ENCODE results near the gene ADCK1. TPM values are rescaled to one million over a fixed set of nuclear protein-coding genes. Genes with fewer than 3 reads are reported as not detected.
A peak's percentile ranks its signal among the peaks of the same experiment; 100 is the strongest.
"Not testable (repeated sequence)": the region's sequence is repeated elsewhere in the genome, so short reads cannot be mapped to it uniquely, and the experiment has no call there.

The ADCK1 gene
- total RNA-seq, 2 experiments from 2014 or later = 2.2 to 2.8 TPM

- H3K9me3 Mint-ChIP-seq = no peaks in the 10 kb centered on the region
- CTCF ChIA-PET = no interaction called here
- H3K36me3 Mint-ChIP-seq (ENCODE audit: low read depth) = no peaks in the 10 kb centered on the region
- peaks cover 7% of the 10 kb centered on the region for H3K27me3 Mint-ChIP-seq
- H3K27ac Mint-ChIP-seq = no peak overlapping the region
- POLR2A ChIA-PET = no interaction called here
- H3K4me1 Mint-ChIP-seq = no peaks in the 10 kb centered on the region
- no peak for DNase-seq
- H3K4me3 Mint-ChIP-seq = no peak overlapping the region
Measured at GRCh38 chr14:77790566-77791224, 9.2 kb upstream of the ADCK1 start.

GRCh38 chr14:77791225-77791600, 8.7 kb upstream of the ADCK1 start:
- CTCF ChIA-PET = no interaction called here
- Mint-ChIP-seq H3K9me3 (no peaks in the 10 kb centered on the region), H3K27me3 (peaks cover 7% of the 10 kb centered on the region)

GRCh38 chr14:77793255-77793654, 6.7 kb upstream of the ADCK1 start:
- H3K4me3 Mint-ChIP-seq; DNase-seq; H3K4me1 Mint-ChIP-seq; POLR2A ChIA-PET; H3K9me3 Mint-ChIP-seq; H3K27me3 Mint-ChIP-seq; CTCF ChIA-PET; H3K27ac Mint-ChIP-seq; H3K36me3 Mint-ChIP-seq (ENCODE audit: low read depth): not testable (repeated sequence)

More at GRCh38 chr14:77791225-77791600, 8.7 kb upstream of the ADCK1 start:
- Mint-ChIP-seq H3K27ac (no peak overlapping the region), H3K4me3 (no peak overlapping the region), H3K36me3 (ENCODE audit: low read depth) (no peaks in the 10 kb centered on the region), H3K4me1 (no peaks in the 10 kb centered on the region)
- POLR2A ChIA-PET = no interaction called here
- DNase-seq = no peak

GRCh38 chr14:77794357-77794756, 5.6 kb upstream of the ADCK1 start:
- Mint-ChIP-seq H3K27me3 (peaks cover 9% of the 10 kb centered on the region), H3K4me3 (no peak overlapping the region), H3K27ac (no peak overlapping the region), H3K36me3 (ENCODE audit: low read depth) (no peaks in the 10 kb centered on the region), H3K4me1 (no peaks in the 10 kb centered on the region), H3K9me3 (no peaks in the 10 kb centered on the region)
- ChIA-PET CTCF (no interaction called here), POLR2A (no interaction called here)
- DNase-seq = no peak

- ChIA-PET POLR2A (interaction anchor here (1.3 to 3.3 kb wide), 3 partner anchors 36 to 341 kb away, joined by 4 to 29 read pairs (median 6); partner anchors contain the start of genes AHSA1, SNW1 and VIPAS39), CTCF (interaction anchor here (0.6 to 1.4 kb wide), 3 partner anchors 37 to 235 kb away, joined by 3 to 7 read pairs (median 5); partner anchors contain the start of gene SNW1)
- peaks cover 13% of the 10 kb centered on the region for H3K4me1 Mint-ChIP-seq
- H3K27ac Mint-ChIP-seq; H3K27me3 Mint-ChIP-seq; H3K9me3 Mint-ChIP-seq; H3K36me3 Mint-ChIP-seq (ENCODE audit: low read depth); DNase-seq: not testable (repeated sequence)
- H3K4me3 Mint-ChIP-seq = peak overlapping the region; percentile 76
Measured at GRCh38 chr14:77799456-77799855, 453 bp upstream of the ADCK1 start.

GRCh38 chr14:77800814-77801213, 905 bp downstream of the ADCK1 start:
- ChIA-PET POLR2A (interaction anchor here (1.3 to 2.1 kb wide), 2 partner anchors 37 to 343 kb away, joined by 4 to 6 read pairs; partner anchors contain the start of genes AHSA1 and VIPAS39), CTCF (interaction anchor here (1.4 kb wide), 1 partner anchor 39 kb away, joined by 7 read pairs; the partner anchor contains the start of gene SNW1)
- Mint-ChIP-seq H3K36me3 (ENCODE audit: low read depth) (no peaks in the 10 kb centered on the region), H3K4me1 (peaks cover 13% of the 10 kb centered on the region), H3K9me3 (no peaks in the 10 kb centered on the region), H3K4me3 (peak overlapping the region; percentile 76), H3K27ac (no peak overlapping the region), H3K27me3 (peaks cover 2% of the 10 kb centered on the region)
- DNase-seq = no peak

- Mint-ChIP-seq H3K36me3 (ENCODE audit: low read depth) (no peaks in the 10 kb centered on the region), H3K27me3 (no peaks in the 10 kb centered on the region), H3K4me1 (peaks cover 12% of the 10 kb centered on the region), H3K9me3 (no peaks in the 10 kb centered on the region), H3K4me3 (no peak overlapping the region), H3K27ac (no peak overlapping the region)
- POLR2A ChIA-PET = no interaction called here
- CTCF ChIA-PET = no interaction called here
- DNase-seq = peak; percentile 40
Measured at GRCh38 chr14:77804592-77804991, 4.7 kb downstream of the ADCK1 start.

GRCh38 chr14:77805706-77806105, 5.8 kb downstream of the ADCK1 start:
- DNase-seq = no peak
- POLR2A ChIA-PET = no interaction called here
- no peak overlapping the region for H3K4me3 Mint-ChIP-seq
- CTCF ChIA-PET = no interaction called here
- H3K4me1 Mint-ChIP-seq = peaks cover 4% of the 10 kb centered on the region
- no peak overlapping the region for H3K27ac Mint-ChIP-seq
- H3K36me3 Mint-ChIP-seq (ENCODE audit: low read depth) = no peaks in the 10 kb centered on the region
- H3K9me3 Mint-ChIP-seq = no peaks in the 10 kb centered on the region
- no peaks in the 10 kb centered on the region for H3K27me3 Mint-ChIP-seq

- DNase-seq = no peak
- peaks cover 4% of the 10 kb centered on the region for H3K4me1 Mint-ChIP-seq
- H3K4me3 Mint-ChIP-seq = no peak overlapping the region
- ChIA-PET CTCF (no interaction called here), POLR2A (no interaction called here)
- H3K27me3 Mint-ChIP-seq = no peaks in the 10 kb centered on the region
- no peaks in the 10 kb centered on the region for H3K36me3 Mint-ChIP-seq (ENCODE audit: low read depth)
- no peak overlapping the region for H3K27ac Mint-ChIP-seq
- no peaks in the 10 kb centered on the region for H3K9me3 Mint-ChIP-seq
Measured at GRCh38 chr14:77808250-77808649, 8.3 kb downstream of the ADCK1 start.

- Mint-ChIP-seq H3K4me1 (peaks cover 4% of the 10 kb centered on the region), H3K36me3 (ENCODE audit: low read depth) (no peaks in the 10 kb centered on the region), H3K27ac (no peak overlapping the region), H3K4me3 (no peak overlapping the region), H3K9me3 (no peaks in the 10 kb centered on the region), H3K27me3 (no peaks in the 10 kb centered on the region)
- ChIA-PET CTCF (no interaction called here), POLR2A (no interaction called here)
- no peak for DNase-seq
Measured at GRCh38 chr14:77809011-77809410, 9.1 kb downstream of the ADCK1 start.

- Mint-ChIP-seq H3K4me1 (peaks cover 4% of the 10 kb centered on the region), H3K4me3 (no peak overlapping the region), H3K9me3 (no peaks in the 10 kb centered on the region), H3K27me3 (no peaks in the 10 kb centered on the region), H3K27ac (no peak overlapping the region), H3K36me3 (ENCODE audit: low read depth) (no peaks in the 10 kb centered on the region)
- ChIA-PET POLR2A (no interaction called here), CTCF (no interaction called here)
- DNase-seq = no peak
Measured at GRCh38 chr14:77812028-77812427, 12.1 kb downstream of the ADCK1 start.

GRCh38 chr14:77812682-77813081, 12.8 kb downstream of the ADCK1 start:
- H3K4me3 Mint-ChIP-seq = not testable (repeated sequence)

GRCh38 chr14:77822307-77822706, 22.4 kb downstream of the ADCK1 start:
- H3K9me3 Mint-ChIP-seq = no peaks in the 10 kb centered on the region
- no peak for DNase-seq
- POLR2A ChIA-PET = no interaction called here
- no peak overlapping the region for H3K27ac Mint-ChIP-seq
- no peaks in the 10 kb centered on the region for H3K36me3 Mint-ChIP-seq (ENCODE audit: low read depth)
- H3K4me1 Mint-ChIP-seq = no peaks in the 10 kb centered on the region
- CTCF ChIA-PET = interaction anchor here (0.5 kb wide), 1 partner anchor 70 kb away, joined by 4 read pairs; no protein-coding TSS in a partner anchor
- H3K27me3 Mint-ChIP-seq = no peaks in the 10 kb centered on the region
- H3K4me3 Mint-ChIP-seq = no peak overlapping the region

More at GRCh38 chr14:77812682-77813081, 12.8 kb downstream of the ADCK1 start:
- DNase-seq; H3K27me3 Mint-ChIP-seq; H3K9me3 Mint-ChIP-seq; H3K36me3 Mint-ChIP-seq (ENCODE audit: low read depth); POLR2A ChIA-PET; H3K4me1 Mint-ChIP-seq; CTCF ChIA-PET; H3K27ac Mint-ChIP-seq: not testable (repeated sequence)

GRCh38 chr14:77822741-77823140, 22.8 kb downstream of the ADCK1 start:
- CTCF ChIA-PET = no interaction called here
- H3K4me3 Mint-ChIP-seq = no peak overlapping the region
- H3K9me3 Mint-ChIP-seq = no peaks in the 10 kb centered on the region
- no peaks in the 10 kb centered on the region for H3K36me3 Mint-ChIP-seq (ENCODE audit: low read depth)
- no peaks in the 10 kb centered on the region for H3K4me1 Mint-ChIP-seq
- no peak overlapping the region for H3K27ac Mint-ChIP-seq
- POLR2A ChIA-PET = no interaction called here
- no peak for DNase-seq
- H3K27me3 Mint-ChIP-seq = no peaks in the 10 kb centered on the region
